WTC11 (cell line): ENCODE data around the gene PDE1A.

Experiments
- FOXK1 ChIP-seq: sonication (generic); formaldehyde crosslinking; IDR thresholded peaks from 2 replicates; pipeline ENCODE4 v1.8.0; 2022; ENCODE audit warnings: mild to moderate bottlenecking, moderate library complexity, missing genetic modification reagents
- ZNF317 ChIP-seq: sonication (generic); formaldehyde crosslinking; IDR thresholded peaks from 2 replicates; pipeline ENCODE4 v1.8.1; 2023; ENCODE audit warnings: low read depth, mild to moderate bottlenecking, moderate library complexity, missing genetic modification reagents, borderline replicate concordance
- TF ChIP-seq, protein P1 (sequence below): fragments of 200-600 bp; IDR thresholded peaks from 2 replicates; pipeline ENCODE4 v1.8.0; 2022; ENCODE audit warnings: antibody characterized with exemption
- TF ChIP-seq, protein P2 (sequence below): fragments of 250-450 bp; sonication (Bioruptor Pico); IDR thresholded peaks from 2 replicates; pipeline ENCODE4 v2.1.2; 2022; ENCODE audit warnings: mild to moderate bottlenecking, moderate library complexity
- TF ChIP-seq, protein P3 (sequence below): sonication (generic); formaldehyde crosslinking; IDR thresholded peaks from 2 replicates; pipeline ENCODE4 v1.8.0; 2023; ENCODE audit warnings: mild to moderate bottlenecking, missing genetic modification reagents
- TF ChIP-seq, protein P4 (sequence below): fragments of 250-450 bp; sonication (Bioruptor Pico); IDR thresholded peaks from 2 replicates; pipeline ENCODE4 v1.9.0; 2021; ENCODE audit warnings: mild to moderate bottlenecking, borderline replicate concordance

DNA sequence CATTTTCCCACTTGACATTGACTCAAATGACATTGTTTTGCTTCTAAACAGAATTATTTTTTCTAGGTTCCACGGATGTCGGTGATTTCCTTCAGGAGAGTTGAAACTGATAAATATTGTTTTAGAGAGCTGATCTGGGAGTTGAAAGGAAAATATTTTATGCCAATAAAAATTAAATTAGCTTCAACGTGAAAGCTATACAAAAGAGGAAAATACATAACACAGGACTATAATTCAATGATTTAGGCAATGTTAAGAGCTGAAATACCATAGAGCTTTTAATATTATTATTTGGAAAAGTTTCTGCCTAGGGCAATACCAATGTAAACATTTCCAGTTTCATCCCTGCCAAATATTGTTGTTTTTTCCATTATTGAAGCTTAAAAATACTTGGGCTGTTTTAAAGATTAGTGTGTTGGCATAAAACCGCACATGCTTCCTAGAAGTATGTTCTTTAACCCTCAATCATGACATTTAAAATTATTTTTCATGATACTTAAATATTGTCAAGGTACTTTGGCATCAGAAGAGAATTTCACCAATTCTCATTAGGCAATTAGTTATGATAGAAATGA, 18.6 kb upstream of the PDE1A start:
- TF ChIP-seq ZNF317 (CRISPR knock-in tag) (no peak), FOXK1 (CRISPR knock-in tag) (no peak)
- TF ChIP-seq, protein P1, sequence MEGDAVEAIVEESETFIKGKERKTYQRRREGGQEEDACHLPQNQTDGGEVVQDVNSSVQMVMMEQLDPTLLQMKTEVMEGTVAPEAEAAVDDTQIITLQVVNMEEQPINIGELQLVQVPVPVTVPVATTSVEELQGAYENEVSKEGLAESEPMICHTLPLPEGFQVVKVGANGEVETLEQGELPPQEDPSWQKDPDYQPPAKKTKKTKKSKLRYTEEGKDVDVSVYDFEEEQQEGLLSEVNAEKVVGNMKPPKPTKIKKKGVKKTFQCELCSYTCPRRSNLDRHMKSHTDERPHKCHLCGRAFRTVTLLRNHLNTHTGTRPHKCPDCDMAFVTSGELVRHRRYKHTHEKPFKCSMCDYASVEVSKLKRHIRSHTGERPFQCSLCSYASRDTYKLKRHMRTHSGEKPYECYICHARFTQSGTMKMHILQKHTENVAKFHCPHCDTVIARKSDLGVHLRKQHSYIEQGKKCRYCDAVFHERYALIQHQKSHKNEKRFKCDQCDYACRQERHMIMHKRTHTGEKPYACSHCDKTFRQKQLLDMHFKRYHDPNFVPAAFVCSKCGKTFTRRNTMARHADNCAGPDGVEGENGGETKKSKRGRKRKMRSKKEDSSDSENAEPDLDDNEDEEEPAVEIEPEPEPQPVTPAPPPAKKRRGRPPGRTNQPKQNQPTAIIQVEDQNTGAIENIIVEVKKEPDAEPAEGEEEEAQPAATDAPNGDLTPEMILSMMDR = no peak
- TF ChIP-seq, protein P2, sequence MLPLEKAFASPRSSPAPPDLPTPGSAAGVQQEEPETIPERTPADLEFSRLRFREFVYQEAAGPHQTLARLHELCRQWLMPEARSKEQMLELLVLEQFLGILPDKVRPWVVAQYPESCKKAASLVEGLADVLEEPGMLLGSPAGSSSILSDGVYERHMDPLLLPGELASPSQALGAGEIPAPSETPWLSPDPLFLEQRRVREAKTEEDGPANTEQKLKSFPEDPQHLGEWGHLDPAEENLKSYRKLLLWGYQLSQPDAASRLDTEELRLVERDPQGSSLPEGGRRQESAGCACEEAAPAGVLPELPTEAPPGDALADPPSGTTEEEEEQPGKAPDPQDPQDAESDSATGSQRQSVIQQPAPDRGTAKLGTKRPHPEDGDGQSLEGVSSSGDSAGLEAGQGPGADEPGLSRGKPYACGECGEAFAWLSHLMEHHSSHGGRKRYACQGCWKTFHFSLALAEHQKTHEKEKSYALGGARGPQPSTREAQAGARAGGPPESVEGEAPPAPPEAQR (CRISPR knock-in tag) = no peak
- TF ChIP-seq, protein P3, sequence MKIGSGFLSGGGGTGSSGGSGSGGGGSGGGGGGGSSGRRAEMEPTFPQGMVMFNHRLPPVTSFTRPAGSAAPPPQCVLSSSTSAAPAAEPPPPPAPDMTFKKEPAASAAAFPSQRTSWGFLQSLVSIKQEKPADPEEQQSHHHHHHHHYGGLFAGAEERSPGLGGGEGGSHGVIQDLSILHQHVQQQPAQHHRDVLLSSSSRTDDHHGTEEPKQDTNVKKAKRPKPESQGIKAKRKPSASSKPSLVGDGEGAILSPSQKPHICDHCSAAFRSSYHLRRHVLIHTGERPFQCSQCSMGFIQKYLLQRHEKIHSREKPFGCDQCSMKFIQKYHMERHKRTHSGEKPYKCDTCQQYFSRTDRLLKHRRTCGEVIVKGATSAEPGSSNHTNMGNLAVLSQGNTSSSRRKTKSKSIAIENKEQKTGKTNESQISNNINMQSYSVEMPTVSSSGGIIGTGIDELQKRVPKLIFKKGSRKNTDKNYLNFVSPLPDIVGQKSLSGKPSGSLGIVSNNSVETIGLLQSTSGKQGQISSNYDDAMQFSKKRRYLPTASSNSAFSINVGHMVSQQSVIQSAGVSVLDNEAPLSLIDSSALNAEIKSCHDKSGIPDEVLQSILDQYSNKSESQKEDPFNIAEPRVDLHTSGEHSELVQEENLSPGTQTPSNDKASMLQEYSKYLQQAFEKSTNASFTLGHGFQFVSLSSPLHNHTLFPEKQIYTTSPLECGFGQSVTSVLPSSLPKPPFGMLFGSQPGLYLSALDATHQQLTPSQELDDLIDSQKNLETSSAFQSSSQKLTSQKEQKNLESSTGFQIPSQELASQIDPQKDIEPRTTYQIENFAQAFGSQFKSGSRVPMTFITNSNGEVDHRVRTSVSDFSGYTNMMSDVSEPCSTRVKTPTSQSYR (CRISPR knock-in tag) = no peak
- TF ChIP-seq, protein P4, sequence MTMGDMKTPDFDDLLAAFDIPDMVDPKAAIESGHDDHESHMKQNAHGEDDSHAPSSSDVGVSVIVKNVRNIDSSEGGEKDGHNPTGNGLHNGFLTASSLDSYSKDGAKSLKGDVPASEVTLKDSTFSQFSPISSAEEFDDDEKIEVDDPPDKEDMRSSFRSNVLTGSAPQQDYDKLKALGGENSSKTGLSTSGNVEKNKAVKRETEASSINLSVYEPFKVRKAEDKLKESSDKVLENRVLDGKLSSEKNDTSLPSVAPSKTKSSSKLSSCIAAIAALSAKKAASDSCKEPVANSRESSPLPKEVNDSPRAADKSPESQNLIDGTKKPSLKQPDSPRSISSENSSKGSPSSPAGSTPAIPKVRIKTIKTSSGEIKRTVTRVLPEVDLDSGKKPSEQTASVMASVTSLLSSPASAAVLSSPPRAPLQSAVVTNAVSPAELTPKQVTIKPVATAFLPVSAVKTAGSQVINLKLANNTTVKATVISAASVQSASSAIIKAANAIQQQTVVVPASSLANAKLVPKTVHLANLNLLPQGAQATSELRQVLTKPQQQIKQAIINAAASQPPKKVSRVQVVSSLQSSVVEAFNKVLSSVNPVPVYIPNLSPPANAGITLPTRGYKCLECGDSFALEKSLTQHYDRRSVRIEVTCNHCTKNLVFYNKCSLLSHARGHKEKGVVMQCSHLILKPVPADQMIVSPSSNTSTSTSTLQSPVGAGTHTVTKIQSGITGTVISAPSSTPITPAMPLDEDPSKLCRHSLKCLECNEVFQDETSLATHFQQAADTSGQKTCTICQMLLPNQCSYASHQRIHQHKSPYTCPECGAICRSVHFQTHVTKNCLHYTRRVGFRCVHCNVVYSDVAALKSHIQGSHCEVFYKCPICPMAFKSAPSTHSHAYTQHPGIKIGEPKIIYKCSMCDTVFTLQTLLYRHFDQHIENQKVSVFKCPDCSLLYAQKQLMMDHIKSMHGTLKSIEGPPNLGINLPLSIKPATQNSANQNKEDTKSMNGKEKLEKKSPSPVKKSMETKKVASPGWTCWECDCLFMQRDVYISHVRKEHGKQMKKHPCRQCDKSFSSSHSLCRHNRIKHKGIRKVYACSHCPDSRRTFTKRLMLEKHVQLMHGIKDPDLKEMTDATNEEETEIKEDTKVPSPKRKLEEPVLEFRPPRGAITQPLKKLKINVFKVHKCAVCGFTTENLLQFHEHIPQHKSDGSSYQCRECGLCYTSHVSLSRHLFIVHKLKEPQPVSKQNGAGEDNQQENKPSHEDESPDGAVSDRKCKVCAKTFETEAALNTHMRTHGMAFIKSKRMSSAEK (CRISPR knock-in tag) = no peak
